ENCODE results near the gene SPTLC2.
"Not testable (repeated sequence)": the region's sequence is repeated elsewhere in the genome, so short reads cannot be mapped to it uniquely, and the experiment has no call there.

Gene SPTLC2

GRCh38 chr14:77544571-77544970 is 71.9 kb downstream of the SPTLC2 start:
- TF ChIP-seq CTCF (IDR thresholded peaks at IDR 0.05; ENCODE audit: control extremely low read depth, extremely low read depth, low read depth, missing control alignments) = no peak
- ChIA-PET CTCF (no interaction called here), POLR2A (no interaction called here)
- DNase-seq (ENCODE audit: extremely low spot score) = no peak

- no peak for TF ChIP-seq CTCF (IDR thresholded peaks at IDR 0.05; ENCODE audit: control extremely low read depth, extremely low read depth, low read depth, missing control alignments)
- POLR2A ChIA-PET = no interaction called here
- DNase-seq (ENCODE audit: extremely low spot score) = no peak
- CTCF ChIA-PET = interaction anchor here (2.6 kb wide), 1 partner anchor 8 kb away, joined by 13 read pairs; no protein-coding TSS in a partner anchor
Measured at GRCh38 chr14:77543637-77544334, 72.7 kb downstream of the SPTLC2 start.

DNA sequence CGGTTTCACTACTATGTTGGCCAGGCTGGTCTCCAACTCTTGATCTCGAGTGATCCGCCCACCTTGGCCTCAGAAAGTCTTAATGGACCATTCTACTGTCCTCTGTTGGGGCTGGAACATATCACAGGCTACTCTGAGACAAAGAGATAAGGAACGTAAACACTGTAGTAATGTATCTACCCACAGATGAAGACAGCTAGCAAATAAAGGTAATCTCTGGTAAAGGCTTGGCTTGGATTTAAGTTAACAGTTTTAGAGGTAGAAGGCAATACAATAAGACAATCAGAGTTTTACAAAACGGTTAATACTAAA is 73.2 kb downstream of the SPTLC2 start:
- CTCF ChIA-PET = interaction anchor here (0.9 to 2.6 kb wide), 3 partner anchors 8 to 84 kb away, joined by 3 to 13 read pairs (median 3); no protein-coding TSS in a partner anchor
- no peak for DNase-seq (ENCODE audit: extremely low spot score)
- no peak for TF ChIP-seq CTCF (IDR thresholded peaks at IDR 0.05; ENCODE audit: control extremely low read depth, extremely low read depth, low read depth, missing control alignments)
- POLR2A ChIA-PET = no interaction called here

DNA sequence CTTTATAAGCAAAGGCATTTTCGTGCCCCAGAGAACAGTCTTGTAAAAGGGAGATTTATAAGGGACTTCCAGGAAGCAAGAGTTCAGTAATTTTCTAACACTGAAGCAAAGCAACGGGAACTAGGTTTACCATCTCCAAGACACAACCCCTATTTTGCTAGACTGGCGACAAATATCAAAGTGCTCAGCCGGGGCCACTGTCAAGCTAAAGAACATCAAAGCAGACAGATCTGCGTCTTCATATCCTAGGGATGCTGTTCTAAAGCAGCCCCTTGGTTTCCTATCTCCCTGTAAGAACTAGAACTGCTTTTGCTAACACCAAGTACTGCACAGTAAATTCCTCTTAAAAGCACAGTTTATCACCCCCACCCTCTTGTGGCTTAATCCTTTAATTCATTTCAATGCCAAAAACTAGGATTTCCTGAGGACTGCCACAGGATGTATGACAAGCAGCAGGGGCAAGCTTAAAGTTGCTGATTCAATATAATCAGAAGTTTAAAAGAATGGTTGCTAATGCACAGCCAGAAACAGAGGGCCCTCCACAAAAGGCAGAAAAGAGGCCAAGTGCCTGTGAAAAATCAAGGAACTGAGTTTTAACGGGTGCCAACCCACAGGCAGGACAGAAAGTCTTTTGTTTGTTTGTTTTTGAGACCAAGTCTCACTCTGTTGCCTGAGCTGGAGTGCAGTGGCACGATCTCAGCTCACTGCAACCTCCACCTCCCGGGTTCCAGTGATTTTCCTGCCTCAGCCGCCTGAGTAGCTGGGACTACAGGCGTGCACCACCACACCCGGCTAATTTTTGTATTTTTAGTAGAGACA is 73.8 kb downstream of the SPTLC2 start:
- CTCF ChIA-PET = interaction anchor here (0.9 to 2.6 kb wide), 4 partner anchors 9 to 226 kb away, joined by 3 to 13 read pairs (median 4); no protein-coding TSS in a partner anchor
- POLR2A ChIA-PET = no interaction called here
- no peak for TF ChIP-seq CTCF (IDR thresholded peaks at IDR 0.05; ENCODE audit: control extremely low read depth, extremely low read depth, low read depth, missing control alignments)
- no peak for DNase-seq (ENCODE audit: extremely low spot score)

DNA sequence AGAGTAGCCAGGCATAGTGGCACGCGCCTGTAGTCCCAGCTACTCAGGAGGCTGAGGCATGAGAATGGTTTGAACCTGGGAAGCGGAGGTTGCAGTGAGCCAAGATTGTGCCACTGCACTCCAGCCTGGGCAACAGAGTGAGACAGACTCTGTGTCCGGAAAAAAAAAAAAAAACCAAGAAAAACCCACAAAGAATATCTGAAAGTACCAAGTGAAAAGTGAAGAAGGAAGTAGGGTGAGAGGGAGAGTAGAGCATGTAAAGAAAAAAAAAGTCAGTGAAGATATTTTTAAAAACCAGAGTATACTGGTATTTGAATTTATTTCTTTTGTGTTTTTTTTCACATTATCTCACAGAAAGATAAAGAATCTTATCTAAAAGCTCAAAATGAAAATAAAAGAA is 74.5 kb downstream of the SPTLC2 start:
- no peak for DNase-seq (ENCODE audit: extremely low spot score)
- TF ChIP-seq CTCF (IDR thresholded peaks at IDR 0.05; ENCODE audit: control extremely low read depth, extremely low read depth, low read depth, missing control alignments) = no peak
- ChIA-PET POLR2A (no interaction called here), CTCF (interaction anchor here (1.1 to 2.6 kb wide), 3 partner anchors 10 to 226 kb away, joined by 3 to 13 read pairs (median 4); no protein-coding TSS in a partner anchor)

DNA sequence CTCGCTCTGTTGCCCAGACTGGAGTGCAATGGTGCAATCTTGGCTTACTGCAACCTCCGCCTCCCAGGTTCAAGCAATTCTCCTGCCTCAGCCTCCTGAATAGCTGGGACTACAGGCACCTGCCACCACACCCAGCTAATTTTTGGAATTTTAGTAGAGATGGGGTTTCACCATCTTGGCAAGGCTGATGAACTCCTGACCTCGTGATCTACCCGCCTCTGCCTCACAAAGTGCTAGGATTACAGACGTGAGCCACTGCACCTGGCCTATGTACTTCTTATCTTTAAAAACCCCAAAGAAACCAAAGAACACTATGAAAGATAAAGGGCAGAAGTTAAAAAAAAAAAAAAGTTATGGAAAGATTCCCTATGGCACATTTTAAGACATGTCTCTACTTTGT is 79.5 kb downstream of the SPTLC2 start:
- CTCF ChIA-PET; DNase-seq (ENCODE audit: extremely low spot score); POLR2A ChIA-PET: not testable (repeated sequence)

DNA sequence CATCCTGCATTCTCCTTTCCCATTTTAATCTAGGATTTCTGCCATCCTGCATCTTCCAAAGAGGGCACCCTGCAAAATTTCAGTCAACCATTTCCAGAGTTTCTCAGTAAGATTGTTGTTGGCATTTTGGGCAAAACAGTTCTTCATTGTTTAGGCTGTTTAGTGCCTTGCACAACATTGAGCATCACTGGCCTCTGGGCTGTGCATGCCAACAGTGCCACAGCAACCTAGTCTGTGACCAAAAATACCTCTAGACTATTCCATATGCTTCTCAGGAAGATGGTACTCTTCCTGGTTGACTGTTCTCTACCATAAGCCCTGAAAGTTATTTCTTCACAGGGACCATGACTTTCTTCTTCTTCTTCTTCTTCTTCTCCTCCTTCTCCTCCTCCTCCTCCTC is 85.4 kb downstream of the SPTLC2 start:
- TF ChIP-seq CTCF (IDR thresholded peaks at IDR 0.05; ENCODE audit: control extremely low read depth, extremely low read depth, low read depth, missing control alignments) = no peak
- ChIA-PET CTCF (interaction anchor here (1.2 to 1.4 kb wide), 3 partner anchors 14 to 21 kb away, joined by 3 to 5 read pairs (median 3); no protein-coding TSS in a partner anchor), POLR2A (no interaction called here)
- no peak for DNase-seq (ENCODE audit: extremely low spot score)
